ENCODE measurements around the gene UBR1. TPM values are rescaled to one million over a fixed set of nuclear protein-coding genes. Genes with fewer than 3 reads are reported as not detected.

Gene UBR1
- total and polyA plus RNA-seq, 2 donors (not counting 3 experiments of a cell fraction or from before 2014, with no cell fraction given) = 5.3 to 26.9 TPM

GRCh38 chr15:42971830-42972229 lies 134.0 kb downstream of the UBR1 start:
- intact Hi-C loops (cut with micrococcal nuclease) = no loop called here
- BruUV-seq (replicated peaks) = no TSS peak
- Histone ChIP-seq H3K9me1 (replicated peaks; ENCODE audit: control insufficient read depth, extremely low read depth, insufficient read depth, low read length) (no peaks in the 10 kb centered on the region), H3K9me3 (replicated peaks; ENCODE audit: control insufficient read depth, insufficient read depth, low read length) (no peaks in the 10 kb centered on the region), H3K4me2 (ENCODE audit: insufficient read depth, low read length) (no peak overlapping the region), H2AFZ (ENCODE audit: low read depth, low read length) (no peak overlapping the region), H3K9ac (replicated peaks; ENCODE audit: extremely low read depth, insufficient read depth, low read length) (no peak overlapping the region), H3K27ac (ENCODE audit: insufficient read depth, low read depth, low read length) (no peak overlapping the region), H4K20me1 (replicated peaks; ENCODE audit: control insufficient read depth, extremely low read depth, insufficient read depth, low read length) (no peaks in the 10 kb centered on the region), H3K4me3 (replicated peaks in 1 of 3; ENCODE audit: insufficient read depth in 1 of 3, low read depth in 1 of 3, low read length in 3 of 3) (no peak overlapping the region), H3K36me3 (ENCODE audit: control insufficient read depth in 2 of 2, extremely low read depth in 1 of 2, insufficient read depth in 2 of 2, low read length in 2 of 2) (peaks cover 4 to 20% of the 10 kb centered on the region in 2 experiments), H3K4me1 (ENCODE audit: control insufficient read depth, extremely low read depth, insufficient read depth, low read length) (no peaks in the 10 kb centered on the region), H3K79me2 (ENCODE audit: control insufficient read depth, insufficient read depth, low read length) (no peaks in the 10 kb centered on the region), H3K27me3 (ENCODE audit: control insufficient read depth in 2 of 2, insufficient read depth in 2 of 2, low read length in 2 of 2) (no peaks in the 10 kb centered on the region)
- TF ChIP-seq EZH2 (IDR thresholded peaks at IDR 0.05; ENCODE audit: borderline replicate concordance, low read depth, low read length, severe bottlenecking) = no peak
- no peak for TF ChIP-seq CTCF (IDR thresholded peaks at IDR 0.05; ENCODE audit: extremely low read depth in 1 of 2, insufficient read depth in 1 of 2, low read depth in 1 of 2, low read length in 2 of 2)
- no peak for TF ChIP-seq JUN (IDR thresholded peaks at IDR 0.05; ENCODE audit: borderline replicate concordance, insufficient read depth, insufficient read length, low read depth)
- TF ChIP-seq GATA2 (IDR thresholded peaks at IDR 0.05; ENCODE audit: insufficient read depth, insufficient read length, low read depth, low read length) = no peak
- no peak for TF ChIP-seq MYC (IDR thresholded peaks at IDR 0.05; ENCODE audit: low read depth, low read length)
- TF ChIP-seq FOS (IDR thresholded peaks at IDR 0.05; ENCODE audit: borderline replicate concordance, insufficient read depth, low read length) = no peak
- TF ChIP-seq POLR2AphosphoS5 (IDR thresholded peaks at IDR 0.05; ENCODE audit: insufficient read depth, low read depth, low read length) = no peak
- no peak for TF ChIP-seq MAX (IDR thresholded peaks at IDR 0.05; ENCODE audit: insufficient read depth, insufficient read length)
- no peak for TF ChIP-seq POLR2A (IDR thresholded peaks at IDR 0.05; ENCODE audit: low read depth, low read length)
- ChIA-PET CTCF (no interaction called here), POLR2A (no interaction called here)
- no peak for FAIRE-seq
- dilution Hi-C loops (cut with MboI; ENCODE audit: extremely low pct_ligation_motif_present, low sequenced_read_pairs) = no loop called here
- no peak for DNase-seq (ENCODE audit: low read depth, low spot score)
